GM18517 (cell line): ENCODE data around the gene GFPT1.
A peak's percentile ranks its signal among the peaks of the same experiment; 100 is the strongest.
"Not testable (repeated sequence)": the region's sequence is repeated elsewhere in the genome, so short reads cannot be mapped to it uniquely, and the experiment has no call there.

ENCODE experiments used
- ATAC-seq: cut with Tn5 transposase; IDR thresholded peaks from one replicate; pipeline ENCODE4 v1.9.1; 2021; ENCODE audit warnings: mild to moderate bottlenecking, moderate library complexity; ENCODE audit not compliant: unreplicated experiment

Gene GFPT1

GRCh38 chr2:69386789-69387734 lies at the start of gene GFPT1:
TSS of gene GFPT1 (minus strand) at chr2:69387227. CDS start at chr2:69387071, 156 bp downstream.
- ATAC-seq: peak; percentile 88

- peak; percentile 4 for ATAC-seq
These were observed 49.5 kb upstream of the GFPT1 start for GRCh38 chr2:69436596-69436937.

DNA sequence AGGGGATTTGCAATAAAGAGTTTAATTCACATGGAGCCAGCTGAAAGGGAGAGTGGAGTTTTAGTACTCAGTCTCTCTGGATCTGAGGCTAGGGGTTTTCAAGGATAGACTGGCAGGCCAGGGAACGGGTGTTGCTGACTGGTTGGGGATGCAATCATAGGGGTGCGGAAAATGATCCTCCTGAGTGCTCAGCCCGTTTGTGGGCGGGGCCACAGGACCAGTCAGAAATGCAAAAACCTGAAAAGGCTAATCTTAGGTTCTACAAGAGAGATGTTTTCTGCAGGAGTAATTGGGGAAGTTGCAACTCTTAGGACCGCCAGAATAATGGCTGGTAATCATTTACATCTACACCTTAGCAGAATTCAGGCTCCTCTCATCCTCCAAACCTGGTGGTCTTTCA lies 47.7 kb upstream of the GFPT1 start:
- no peak for ATAC-seq

- no peak for ATAC-seq
These were observed 42.6 kb upstream of the GFPT1 start for GRCh38 chr2:69429491-69430183.

DNA sequence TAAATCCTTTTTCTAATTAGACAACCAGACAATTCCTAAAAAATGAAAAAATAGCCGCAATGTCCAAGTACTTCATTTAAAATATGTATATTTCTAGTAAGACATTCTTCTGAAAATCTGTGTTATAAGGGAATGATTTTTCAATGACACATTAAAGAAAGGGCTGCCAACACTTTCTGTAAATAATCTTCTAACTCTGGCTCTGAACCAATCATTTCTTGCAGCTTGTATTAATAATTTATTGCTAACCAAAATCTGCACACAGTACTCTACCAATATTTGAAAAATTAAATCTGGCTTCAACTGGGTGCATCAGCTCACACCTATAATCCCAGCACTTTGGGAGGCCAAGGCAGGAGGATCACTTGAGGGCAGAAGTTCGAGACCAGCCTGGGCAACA lies 42.0 kb upstream of the GFPT1 start:
- no peak for ATAC-seq

DNA sequence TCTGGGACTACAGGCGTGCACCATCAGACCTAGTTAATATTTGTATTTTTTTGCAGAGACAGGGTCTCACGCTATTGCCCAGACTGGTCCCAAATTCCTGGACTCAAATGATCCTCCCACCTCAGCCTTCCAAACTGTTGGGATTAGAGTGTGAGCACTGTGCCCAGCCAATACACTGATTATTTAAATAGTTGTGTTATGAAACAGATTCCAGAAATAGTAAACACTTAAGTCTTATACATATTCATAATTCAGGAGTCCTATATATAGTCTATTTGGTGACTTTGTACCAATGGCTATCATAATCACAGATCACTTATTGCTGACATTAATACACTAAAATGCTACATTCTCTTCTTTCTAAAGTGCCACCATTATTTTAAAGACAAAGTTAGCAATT lies 37.4 kb upstream of the GFPT1 start:
- no peak for ATAC-seq

DNA sequence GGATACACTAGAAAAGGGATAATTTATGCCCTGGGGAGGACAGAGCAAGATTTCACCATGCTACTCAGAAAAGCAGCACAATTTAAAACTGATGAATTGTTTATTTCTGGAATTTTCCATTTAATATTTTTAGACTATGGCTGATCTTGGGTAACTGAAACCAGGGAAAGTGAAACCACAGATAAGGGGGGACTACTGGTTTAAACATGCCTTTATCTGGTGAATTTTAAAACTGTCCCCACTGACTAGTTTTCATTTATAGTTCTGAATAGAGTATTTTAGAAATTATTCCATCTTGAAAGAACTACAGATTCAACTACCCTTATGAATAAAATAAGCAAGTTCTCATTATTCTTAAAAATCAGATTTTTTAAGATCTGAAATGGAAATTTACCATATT lies 35.2 kb upstream of the GFPT1 start:
- no peak for ATAC-seq

- ATAC-seq: not testable (repeated sequence)
These were observed 32.1 kb upstream of the GFPT1 start for GRCh38 chr2:69419111-69419510.

DNA sequence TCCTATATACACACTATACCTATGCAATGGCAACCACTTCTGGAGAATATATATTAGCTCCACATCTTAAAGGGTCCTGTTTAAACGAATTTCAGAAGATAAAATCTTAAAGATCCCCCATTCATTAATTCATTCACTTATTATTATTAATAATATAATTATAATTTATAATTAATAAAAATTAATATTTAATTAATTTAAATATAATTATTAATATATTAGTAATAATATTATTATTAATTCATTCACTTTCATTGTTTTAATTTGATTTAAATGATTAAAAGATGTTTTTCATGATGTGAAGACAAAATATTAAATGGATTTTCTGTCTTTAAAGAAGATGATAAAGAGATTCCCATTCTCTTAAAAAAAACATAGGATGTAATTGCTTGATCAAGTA lies 29.1 kb upstream of the GFPT1 start:
- no peak for ATAC-seq

DNA sequence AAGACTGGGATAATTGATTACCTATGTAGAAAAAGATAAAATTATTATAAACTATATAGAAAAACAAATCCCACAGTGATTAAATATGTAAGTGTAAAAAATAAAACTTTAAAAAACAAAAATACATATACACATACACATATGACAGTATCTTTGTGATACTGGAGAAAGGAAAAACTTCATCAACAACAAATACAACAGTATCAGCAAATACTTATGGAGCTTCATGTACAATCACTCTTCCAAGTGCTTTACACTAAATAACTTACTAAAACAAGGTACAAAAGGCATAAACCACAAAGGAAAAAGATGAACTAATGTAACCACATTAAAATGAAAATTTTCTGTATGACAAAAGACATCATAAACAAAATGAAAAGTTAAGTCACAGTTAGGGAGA lies 24.1 kb upstream of the GFPT1 start:
- ATAC-seq: no peak

DNA sequence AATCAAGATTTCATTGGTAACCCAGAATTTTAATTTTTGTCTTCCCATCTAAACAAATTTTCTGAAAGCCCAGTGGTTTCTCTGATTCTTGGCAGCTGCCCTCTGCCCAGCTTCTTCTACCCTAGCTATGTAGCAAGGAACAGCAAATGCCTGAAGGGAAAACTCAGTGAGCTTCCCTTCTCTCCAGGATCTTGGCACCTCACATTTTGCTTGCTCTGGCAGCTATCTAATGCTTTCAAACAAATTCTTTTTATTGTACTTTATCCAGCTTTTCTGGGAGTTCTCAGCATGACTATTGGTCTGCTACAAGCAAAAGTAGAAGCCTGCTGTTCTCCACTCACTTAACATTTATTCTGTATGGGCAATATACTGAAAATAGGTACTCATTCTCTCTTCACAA lies 18.3 kb upstream of the GFPT1 start:
- no peak for ATAC-seq

DNA sequence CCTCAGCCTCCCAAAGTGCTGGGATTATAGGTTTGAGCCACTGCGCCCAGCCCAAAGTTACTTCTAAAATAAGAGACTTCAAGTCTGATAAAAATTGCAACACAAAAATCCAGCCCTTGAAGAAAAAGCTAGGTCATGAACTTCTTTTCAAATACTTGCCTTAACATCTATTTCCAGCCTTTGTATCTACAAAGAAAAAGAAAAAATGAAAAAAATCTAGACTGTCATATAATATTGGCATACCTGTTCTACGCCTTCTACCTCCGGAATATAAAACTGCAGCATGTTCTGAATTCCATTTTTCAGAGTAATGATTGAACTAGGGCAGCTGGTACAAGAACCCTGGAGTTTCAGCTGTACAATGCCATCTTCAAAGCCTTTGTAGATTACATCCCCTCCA lies 13.1 kb upstream of the GFPT1 start:
- no peak for ATAC-seq

GRCh38 chr2:69397234-69397633 lies 10.2 kb upstream of the GFPT1 start:
- no peak for ATAC-seq

- ATAC-seq: no peak
These were observed 8.8 kb upstream of the GFPT1 start for GRCh38 chr2:69395866-69396265.

DNA sequence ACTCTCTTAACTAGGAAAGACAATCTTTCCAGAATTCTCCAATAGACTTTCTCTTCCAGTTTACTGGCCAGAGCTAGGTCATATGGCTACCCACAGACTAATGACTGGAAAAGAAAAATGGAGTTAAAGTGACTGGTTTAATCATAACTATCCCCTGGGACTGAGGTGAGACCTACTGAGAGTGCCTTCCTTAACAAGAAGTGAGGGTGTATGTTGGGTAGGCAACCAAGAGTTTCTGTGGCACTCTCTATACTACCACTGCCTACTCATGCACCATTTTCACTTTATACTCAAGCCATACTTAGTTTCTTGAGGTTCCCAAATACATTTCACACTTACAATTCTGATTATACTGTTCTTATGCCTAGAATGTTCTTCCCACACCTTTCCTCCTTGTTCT lies 6.9 kb upstream of the GFPT1 start:
- ATAC-seq: no peak

DNA sequence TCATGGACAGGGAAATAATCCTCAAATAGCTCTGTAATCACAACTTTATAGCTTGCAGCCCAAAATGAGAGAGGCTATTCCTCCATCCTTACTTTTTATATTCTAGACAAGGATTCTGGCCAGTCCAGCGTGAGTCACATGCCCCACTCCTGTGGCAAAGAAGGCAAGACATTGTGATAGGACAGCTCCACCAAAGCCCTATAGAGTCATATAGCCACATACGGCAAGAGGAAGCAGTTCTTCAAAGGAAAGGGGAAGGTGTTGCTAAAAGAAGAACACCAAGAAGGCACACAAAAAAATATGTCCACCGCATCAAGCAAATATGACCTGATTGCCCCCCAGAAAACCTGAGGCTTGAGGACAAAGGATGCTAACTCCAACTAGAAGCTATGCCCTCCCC lies 3.4 kb upstream of the GFPT1 start:
- no peak for ATAC-seq

DNA sequence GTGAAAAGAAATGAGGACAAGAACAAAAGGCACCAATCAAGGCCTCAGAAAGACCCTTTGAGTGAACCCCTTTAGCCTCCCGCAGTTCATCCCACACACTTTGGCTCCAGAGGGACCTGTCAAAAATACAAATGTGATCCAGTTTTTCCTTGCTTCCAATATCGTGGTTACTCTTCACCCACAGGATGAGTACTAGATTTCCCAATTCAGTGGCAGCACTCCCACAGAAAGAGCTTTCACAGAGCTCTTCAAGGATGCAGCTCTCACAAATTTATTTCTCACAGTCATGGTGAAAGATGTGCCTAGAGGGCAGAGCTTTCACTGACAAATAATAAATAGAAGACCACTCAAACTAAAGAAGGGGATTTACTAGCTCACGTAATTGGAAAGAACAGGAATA lies 3.0 kb upstream of the GFPT1 start:
- no peak for ATAC-seq

DNA sequence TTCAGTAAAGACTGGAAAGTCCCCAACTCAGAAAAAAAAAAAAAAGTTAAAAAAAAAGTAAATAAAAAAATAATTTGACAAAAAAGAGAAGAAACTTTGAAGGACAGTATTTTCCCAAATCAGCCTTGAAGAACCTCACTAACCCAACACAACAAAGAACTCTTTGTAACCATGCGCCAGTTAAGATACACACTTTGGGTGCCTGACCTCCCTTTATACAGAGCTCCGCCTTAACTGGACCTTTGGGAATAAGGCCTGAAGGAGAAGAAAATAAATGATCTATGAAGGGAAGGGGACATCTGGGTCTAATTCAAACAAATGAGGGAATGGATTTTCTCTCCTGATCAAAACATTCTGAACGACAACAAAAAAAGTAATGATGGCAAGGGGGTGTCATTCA lies 2.2 kb upstream of the GFPT1 start:
- ATAC-seq: no peak

GRCh38 chr2:69387770-69388481 lies 899 bp upstream of the GFPT1 start:
- ATAC-seq: no peak

GRCh38 chr2:69386360-69386759 lies 667 bp downstream of the GFPT1 start:
- ATAC-seq: peak; percentile 15

- ATAC-seq: no peak
These were observed 1.4 kb downstream of the GFPT1 start for GRCh38 chr2:69385443-69386151.
